ENCODE results near the gene LRRC71.

Gene LRRC71

GRCh38 chr1:156904187-156904959 is 16.1 kb upstream of the LRRC71 start:
- in situ Hi-C loops (cut with MboI; ENCODE audit: low sequenced_read_pairs): no loop called here

GRCh38 chr1:156905176-156905575 is 15.3 kb upstream of the LRRC71 start:
- in situ Hi-C loops (cut with MboI; ENCODE audit: low sequenced_read_pairs): no loop called here

DNA sequence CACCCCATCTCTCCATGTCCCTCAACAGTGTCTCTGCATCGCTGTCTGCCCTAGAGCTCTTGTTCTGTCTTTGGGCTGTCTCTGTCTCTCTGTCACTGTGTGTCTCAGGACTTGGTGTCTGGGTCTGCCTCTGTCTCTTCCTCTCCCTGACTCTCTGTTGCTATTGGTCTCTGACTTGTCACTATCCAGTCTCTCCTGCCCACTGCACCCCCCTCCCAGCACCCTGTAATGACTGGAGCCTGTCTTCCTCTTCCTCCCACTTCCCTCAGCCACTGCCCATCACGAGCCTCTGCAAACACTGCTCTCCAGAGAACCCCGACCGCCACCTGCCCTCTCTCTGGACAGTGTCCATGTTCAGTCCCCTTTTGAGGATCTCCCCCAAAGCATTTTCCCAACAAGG is 14.8 kb upstream of the LRRC71 start:
- in situ Hi-C loops (cut with MboI; ENCODE audit: low sequenced_read_pairs): no loop called here

GRCh38 chr1:156906206-156906906 is 14.1 kb upstream of the LRRC71 start:
- in situ Hi-C loops (cut with MboI; ENCODE audit: low sequenced_read_pairs): no loop called here

DNA sequence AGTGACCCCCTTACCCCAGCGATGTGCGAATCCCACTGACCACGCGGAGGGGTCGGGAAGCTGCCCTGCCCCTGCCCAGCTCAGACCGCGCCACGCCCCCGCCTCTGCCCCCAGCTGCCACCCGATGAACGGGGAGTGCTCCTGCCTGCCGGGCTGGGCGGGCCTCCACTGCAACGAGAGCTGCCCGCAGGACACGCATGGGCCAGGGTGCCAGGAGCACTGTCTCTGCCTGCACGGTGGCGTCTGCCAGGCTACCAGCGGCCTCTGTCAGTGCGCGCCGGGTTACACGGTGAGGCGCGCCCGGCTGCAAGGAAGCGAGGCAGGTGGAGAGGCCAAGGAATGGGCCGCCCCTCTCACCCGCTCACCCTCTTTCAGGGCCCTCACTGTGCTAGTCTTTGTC is 11.9 kb upstream of the LRRC71 start:
- in situ Hi-C loops (cut with MboI; ENCODE audit: low sequenced_read_pairs): no loop called here

- in situ Hi-C loops (cut with MboI; ENCODE audit: low sequenced_read_pairs): no loop called here
These were observed 11.5 kb upstream of the LRRC71 start for GRCh38 chr1:156908955-156909354.

- in situ Hi-C loops (cut with MboI; ENCODE audit: low sequenced_read_pairs): no loop called here
These were observed 10.8 kb upstream of the LRRC71 start for GRCh38 chr1:156909671-156910070.

- in situ Hi-C loops (cut with MboI; ENCODE audit: low sequenced_read_pairs): no loop called here
These were observed 10.1 kb upstream of the LRRC71 start for GRCh38 chr1:156910309-156910782.

DNA sequence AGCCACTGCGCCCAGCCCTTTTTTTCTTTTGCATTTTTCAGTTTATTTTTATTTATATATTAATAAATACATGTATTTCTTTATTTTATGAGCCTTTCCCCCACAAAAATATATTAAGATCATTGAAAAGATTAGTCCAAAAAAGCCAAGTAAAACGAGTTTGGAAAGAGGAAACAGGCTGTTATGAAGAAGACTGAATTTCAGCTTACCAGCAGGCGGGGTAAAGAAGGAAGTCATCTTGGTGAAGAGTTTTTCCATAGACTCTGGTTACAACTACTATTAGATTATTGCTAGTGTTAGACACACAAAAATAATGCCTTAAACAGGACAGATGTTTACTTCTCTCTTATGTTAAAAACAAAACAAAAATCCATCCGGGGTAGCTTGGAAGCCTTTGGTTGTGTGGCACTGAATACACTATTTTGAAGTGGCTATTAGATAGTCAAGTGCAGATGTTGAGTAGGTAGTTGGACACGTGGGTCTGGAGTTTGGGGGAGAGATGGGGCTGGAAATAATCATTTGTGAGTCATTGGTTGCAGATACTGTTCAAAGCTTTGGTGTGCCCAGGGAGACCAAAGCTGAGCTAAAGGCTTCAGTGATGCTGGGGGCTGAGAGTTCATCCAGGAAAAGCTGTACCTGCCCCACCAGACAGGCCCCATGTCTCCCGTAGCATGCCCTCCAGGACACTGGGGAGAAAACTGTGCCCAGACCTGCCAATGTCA is 8.7 kb upstream of the LRRC71 start:
- in situ Hi-C loops (cut with MboI; ENCODE audit: low sequenced_read_pairs): no loop called here

DNA sequence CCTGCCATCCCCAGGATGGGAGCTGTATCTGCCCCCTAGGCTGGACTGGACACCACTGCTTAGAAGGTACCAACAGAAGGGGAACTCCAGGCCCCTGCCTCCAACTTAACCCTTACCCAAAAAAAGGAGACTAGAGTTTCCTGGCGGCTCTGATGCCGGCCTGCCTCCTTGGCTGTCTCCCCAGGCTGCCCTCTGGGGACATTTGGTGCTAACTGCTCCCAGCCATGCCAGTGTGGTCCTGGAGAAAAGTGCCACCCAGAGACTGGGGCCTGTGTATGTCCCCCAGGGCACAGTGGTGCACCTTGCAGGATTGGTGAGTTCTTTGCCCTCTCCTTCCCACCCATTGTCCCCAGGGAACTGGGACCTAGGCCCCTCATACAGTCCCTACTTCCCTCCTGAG is 8.1 kb upstream of the LRRC71 start:
- in situ Hi-C loops (cut with MboI; ENCODE audit: low sequenced_read_pairs): no loop called here

GRCh38 chr1:156912861-156913808 is 7.3 kb upstream of the LRRC71 start:
- in situ Hi-C loops (cut with MboI; ENCODE audit: low sequenced_read_pairs): no loop called here

- in situ Hi-C loops (cut with MboI; ENCODE audit: low sequenced_read_pairs): no loop called here
These were observed 6.5 kb upstream of the LRRC71 start for GRCh38 chr1:156913809-156914387.

GRCh38 chr1:156914440-156914856 is 6.0 kb upstream of the LRRC71 start:
- in situ Hi-C loops (cut with MboI; ENCODE audit: low sequenced_read_pairs): no loop called here

GRCh38 chr1:156921053-156921529 is 659 bp downstream of the LRRC71 start:
- in situ Hi-C loops (cut with MboI; ENCODE audit: low sequenced_read_pairs): no loop called here

DNA sequence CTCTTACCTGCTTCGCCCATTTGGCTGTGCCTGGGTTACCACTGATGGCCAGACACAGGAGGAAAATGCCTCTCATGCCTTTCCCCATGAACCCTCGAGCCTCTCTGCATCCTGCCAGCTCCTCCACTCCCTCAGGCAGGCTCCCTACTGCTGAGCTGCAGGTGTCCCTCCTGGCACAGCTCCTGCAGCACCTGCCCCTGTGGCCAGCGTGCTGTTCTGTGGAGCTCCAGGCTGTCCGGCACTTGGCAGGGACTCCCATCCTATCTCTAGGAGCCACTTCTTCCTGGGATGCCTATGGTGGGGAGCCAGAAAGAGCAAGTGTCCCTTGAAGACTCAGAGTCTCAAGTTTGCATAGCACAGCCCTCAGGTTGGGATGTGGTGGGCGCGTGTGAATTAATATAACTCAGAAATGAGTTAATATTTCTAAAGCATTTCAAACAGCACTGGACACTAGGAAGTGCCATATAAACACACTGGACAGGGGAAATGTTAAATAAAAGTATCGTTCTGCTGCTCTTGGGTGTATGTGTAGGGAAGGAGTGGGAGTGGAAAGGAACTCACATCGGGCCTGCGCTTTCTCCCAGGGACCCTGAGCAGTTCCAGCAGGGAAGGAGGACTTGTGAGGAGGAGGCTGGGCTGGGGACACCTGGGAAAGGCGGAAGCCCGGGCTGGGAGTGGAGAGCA is 2.7 kb downstream of the LRRC71 start:
- in situ Hi-C loops (cut with MboI; ENCODE audit: low sequenced_read_pairs): no loop called here

DNA sequence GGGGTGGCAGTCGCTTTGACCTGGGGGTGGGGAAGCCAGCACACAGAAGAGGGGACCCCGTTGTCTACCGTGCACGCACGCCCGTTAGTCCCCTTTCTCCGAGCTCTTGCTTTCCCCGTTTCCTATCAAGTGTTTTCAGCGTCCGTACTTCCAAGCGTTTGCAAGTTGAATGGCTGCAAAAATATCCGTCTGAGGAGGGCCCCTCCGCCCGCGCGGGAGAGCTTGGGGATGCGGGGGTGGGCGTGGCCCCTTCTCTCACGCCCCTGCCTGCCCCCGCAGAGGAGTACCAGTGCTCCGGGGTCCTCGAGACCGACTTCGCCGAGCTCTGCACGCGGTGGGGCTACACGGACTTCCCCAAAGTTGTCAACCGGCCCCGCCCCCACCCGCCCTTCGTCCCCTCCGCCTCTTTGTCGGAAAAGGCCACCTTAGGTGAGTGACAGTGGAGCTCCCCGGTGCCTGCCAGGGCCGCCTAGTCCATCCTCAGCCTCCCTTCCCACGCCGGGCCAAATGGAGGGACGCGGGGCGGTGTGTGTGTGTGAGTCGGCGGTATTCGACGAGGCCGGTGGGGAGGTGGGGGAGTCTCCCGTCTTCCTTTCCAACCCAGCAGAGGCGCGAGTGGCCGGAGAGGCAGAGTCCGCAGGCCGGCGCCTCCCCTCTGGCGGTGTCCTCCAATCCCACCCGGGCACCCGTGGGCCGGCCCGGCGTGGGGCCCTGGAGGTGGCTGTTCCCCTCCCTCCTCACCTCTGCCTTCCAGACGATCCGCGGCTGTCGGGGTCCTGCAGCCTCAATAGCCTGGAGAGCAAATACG is 3.4 kb downstream of the LRRC71 start:
- in situ Hi-C loops (cut with MboI; ENCODE audit: low sequenced_read_pairs): no loop called here

GRCh38 chr1:156924478-156925153 is 4.2 kb downstream of the LRRC71 start:
- in situ Hi-C loops (cut with MboI; ENCODE audit: low sequenced_read_pairs): no loop called here

Measured in HL-60/S4 treated with phorbol 12-myristate 13-acetate at 8.2 ng/mL for 4 days and 3 days (cell line).